ENCODE results near the gene NKX2-3. TPM values are rescaled to one million over a fixed set of nuclear protein-coding genes. Genes with fewer than 3 reads are reported as not detected.

NKX2-3 gene
- polyA plus RNA-seq, 2 of the 4 experiments (the other 2 are of a cell fraction), result not detected

DNA sequence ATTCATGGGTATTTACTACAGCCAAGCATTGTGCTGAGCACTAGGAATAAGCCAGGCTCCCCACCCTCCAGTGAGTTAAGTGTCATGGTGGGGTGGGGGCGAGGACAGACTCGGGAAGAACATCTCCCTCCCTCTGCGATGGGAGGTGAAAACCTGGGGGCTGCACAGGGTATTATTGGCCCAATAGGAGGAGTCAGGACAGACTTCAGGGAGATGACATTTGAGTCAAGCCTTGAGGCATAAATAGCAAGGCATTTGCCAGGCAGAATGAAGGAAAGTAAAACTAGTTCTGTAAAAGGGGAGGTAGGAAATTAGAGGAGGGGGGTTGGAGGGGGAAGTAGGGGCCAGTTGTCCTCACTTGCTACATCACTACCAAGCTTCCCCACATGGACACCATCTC, 18.9 kb downstream of the NKX2-3 start:
- ATAC-seq (no peak), FAIRE-seq (no peak), DNase-seq (ENCODE audit: low read depth in 1 of 2, low spot score in 1 of 2) (no peak)
- Histone ChIP-seq H3K9me3 (no peaks in the 10 kb centered on the region), H3K27ac (no peak overlapping the region), H3K4me1 (peaks cover 5% of the 10 kb centered on the region; the same call in 1 of the 3 replicates), H3K4me2 (no peak overlapping the region), H3K4me3 (no peak overlapping the region)
- POLR2A ChIA-PET, result no interaction called here
- TF ChIP-seq MAFK (IDR thresholded peaks at IDR 0.05; ENCODE audit: partially characterized antibody) (no peak), FOXS1 (CRISPR knock-in tag; IDR thresholded peaks at IDR 0.05) (no peak), MYC (IDR thresholded peaks at IDR 0.05; ENCODE audit: borderline replicate concordance, low read length) (no peak), CBX2 (IDR thresholded peaks at IDR 0.05; ENCODE audit: borderline replicate concordance, low read depth) (no peak), POLR2A (IDR thresholded peaks at IDR 0.05; ENCODE audit: low read length) (no peak), RCOR1 (IDR thresholded peaks at IDR 0.05; ENCODE audit: low read depth, low read length) (no peak), CHD2 (IDR thresholded peaks at IDR 0.05; ENCODE audit: low read length, partially characterized antibody) (no peak), GATA3 (IDR thresholded peaks at IDR 0.05; ENCODE audit: borderline replicate concordance) (no peak), JUNB (IDR thresholded peaks at IDR 0.05) (no peak), EHMT2 (IDR thresholded peaks at IDR 0.05; ENCODE audit: low read depth) (no peak), HOXB13 (CRISPR knock-in tag; IDR thresholded peaks at IDR 0.05; ENCODE audit: low read depth) (no peak), KDM1A (IDR thresholded peaks at IDR 0.05; ENCODE audit: low read depth) (no peak), PHF8 (IDR thresholded peaks at IDR 0.05; ENCODE audit: borderline replicate concordance, low read depth) (no peak), FOSL2 (IDR thresholded peaks at IDR 0.05) (no peak), FOSL2 (CRISPR knock-in tag; IDR thresholded peaks at IDR 0.05) (no peak)
- TF ChIP-seq, protein P1, sequence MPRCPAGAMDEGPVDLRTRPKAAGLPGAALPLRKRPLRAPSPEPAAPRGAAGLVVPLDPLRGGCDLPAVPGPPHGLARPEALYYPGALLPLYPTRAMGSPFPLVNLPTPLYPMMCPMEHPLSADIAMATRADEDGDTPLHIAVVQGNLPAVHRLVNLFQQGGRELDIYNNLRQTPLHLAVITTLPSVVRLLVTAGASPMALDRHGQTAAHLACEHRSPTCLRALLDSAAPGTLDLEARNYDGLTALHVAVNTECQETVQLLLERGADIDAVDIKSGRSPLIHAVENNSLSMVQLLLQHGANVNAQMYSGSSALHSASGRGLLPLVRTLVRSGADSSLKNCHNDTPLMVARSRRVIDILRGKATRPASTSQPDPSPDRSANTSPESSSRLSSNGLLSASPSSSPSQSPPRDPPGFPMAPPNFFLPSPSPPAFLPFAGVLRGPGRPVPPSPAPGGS (IDR thresholded peaks at IDR 0.05), result no peak
- TF ChIP-seq, protein P2, sequence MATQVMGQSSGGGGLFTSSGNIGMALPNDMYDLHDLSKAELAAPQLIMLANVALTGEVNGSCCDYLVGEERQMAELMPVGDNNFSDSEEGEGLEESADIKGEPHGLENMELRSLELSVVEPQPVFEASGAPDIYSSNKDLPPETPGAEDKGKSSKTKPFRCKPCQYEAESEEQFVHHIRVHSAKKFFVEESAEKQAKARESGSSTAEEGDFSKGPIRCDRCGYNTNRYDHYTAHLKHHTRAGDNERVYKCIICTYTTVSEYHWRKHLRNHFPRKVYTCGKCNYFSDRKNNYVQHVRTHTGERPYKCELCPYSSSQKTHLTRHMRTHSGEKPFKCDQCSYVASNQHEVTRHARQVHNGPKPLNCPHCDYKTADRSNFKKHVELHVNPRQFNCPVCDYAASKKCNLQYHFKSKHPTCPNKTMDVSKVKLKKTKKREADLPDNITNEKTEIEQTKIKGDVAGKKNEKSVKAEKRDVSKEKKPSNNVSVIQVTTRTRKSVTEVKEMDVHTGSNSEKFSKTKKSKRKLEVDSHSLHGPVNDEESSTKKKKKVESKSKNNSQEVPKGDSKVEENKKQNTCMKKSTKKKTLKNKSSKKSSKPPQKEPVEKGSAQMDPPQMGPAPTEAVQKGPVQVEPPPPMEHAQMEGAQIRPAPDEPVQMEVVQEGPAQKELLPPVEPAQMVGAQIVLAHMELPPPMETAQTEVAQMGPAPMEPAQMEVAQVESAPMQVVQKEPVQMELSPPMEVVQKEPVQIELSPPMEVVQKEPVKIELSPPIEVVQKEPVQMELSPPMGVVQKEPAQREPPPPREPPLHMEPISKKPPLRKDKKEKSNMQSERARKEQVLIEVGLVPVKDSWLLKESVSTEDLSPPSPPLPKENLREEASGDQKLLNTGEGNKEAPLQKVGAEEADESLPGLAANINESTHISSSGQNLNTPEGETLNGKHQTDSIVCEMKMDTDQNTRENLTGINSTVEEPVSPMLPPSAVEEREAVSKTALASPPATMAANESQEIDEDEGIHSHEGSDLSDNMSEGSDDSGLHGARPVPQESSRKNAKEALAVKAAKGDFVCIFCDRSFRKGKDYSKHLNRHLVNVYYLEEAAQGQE (IDR thresholded peaks at IDR 0.05), result no peak
- TF ChIP-seq, protein P3, sequence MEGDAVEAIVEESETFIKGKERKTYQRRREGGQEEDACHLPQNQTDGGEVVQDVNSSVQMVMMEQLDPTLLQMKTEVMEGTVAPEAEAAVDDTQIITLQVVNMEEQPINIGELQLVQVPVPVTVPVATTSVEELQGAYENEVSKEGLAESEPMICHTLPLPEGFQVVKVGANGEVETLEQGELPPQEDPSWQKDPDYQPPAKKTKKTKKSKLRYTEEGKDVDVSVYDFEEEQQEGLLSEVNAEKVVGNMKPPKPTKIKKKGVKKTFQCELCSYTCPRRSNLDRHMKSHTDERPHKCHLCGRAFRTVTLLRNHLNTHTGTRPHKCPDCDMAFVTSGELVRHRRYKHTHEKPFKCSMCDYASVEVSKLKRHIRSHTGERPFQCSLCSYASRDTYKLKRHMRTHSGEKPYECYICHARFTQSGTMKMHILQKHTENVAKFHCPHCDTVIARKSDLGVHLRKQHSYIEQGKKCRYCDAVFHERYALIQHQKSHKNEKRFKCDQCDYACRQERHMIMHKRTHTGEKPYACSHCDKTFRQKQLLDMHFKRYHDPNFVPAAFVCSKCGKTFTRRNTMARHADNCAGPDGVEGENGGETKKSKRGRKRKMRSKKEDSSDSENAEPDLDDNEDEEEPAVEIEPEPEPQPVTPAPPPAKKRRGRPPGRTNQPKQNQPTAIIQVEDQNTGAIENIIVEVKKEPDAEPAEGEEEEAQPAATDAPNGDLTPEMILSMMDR (IDR thresholded peaks at IDR 0.05), result no peak
- TF ChIP-seq, protein P4, sequence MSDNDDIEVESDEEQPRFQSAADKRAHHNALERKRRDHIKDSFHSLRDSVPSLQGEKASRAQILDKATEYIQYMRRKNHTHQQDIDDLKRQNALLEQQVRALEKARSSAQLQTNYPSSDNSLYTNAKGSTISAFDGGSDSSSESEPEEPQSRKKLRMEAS (IDR thresholded peaks at IDR 0.05), result no peak
- WGBS (ENCODE audit: missing lambda C conversion rate), result 13% methylated on average over 3 of the region's 3 CpGs
- CTCF ChIA-PET, result interaction anchor here (1.4 to 10.3 kb wide), 4 partner anchors 8 to 66 kb away, joined by 4 to 74 read pairs (median 6); no protein-coding TSS in a partner anchor

DNA sequence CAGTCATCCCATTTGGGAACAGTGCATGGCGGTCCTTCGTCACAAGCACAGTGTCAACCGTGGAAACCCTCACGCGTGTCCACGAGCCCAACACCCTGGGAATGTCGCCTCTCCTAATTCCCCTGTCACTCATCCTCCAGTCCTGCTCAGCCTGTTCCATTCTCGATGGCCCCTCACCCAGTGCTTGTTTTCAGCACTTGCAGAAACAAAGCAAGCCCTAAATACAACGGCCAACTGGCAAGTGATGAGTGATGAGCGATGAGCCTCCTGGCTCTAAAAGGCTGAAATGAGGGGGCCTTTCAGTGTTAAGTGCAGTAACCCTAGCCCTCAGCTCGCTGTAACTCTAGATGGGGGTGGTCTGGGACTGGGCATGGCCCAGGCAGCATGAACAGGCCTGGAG, 22.6 kb downstream of the NKX2-3 start:
- TF ChIP-seq, protein P4 (IDR thresholded peaks at IDR 0.05), result no peak
- TF ChIP-seq, protein P5, sequence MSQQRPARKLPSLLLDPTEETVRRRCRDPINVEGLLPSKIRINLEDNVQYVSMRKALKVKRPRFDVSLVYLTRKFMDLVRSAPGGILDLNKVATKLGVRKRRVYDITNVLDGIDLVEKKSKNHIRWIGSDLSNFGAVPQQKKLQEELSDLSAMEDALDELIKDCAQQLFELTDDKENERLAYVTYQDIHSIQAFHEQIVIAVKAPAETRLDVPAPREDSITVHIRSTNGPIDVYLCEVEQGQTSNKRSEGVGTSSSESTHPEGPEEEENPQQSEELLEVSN (IDR thresholded peaks at IDR 0.05; ENCODE audit: borderline replicate concordance, low read depth), result no peak
- no peak for TF ChIP-seq ZNF302 (CRISPR knock-in tag; IDR thresholded peaks at IDR 0.05)
- TF ChIP-seq MAZ (IDR thresholded peaks at IDR 0.05; ENCODE audit: borderline replicate concordance, low read depth, low read length), result no peak
- TF ChIP-seq, protein P6, sequence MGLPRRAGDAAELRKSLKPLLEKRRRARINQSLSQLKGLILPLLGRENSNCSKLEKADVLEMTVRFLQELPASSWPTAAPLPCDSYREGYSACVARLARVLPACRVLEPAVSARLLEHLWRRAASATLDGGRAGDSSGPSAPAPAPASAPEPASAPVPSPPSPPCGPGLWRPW (IDR thresholded peaks at IDR 0.05), result no peak
- TF ChIP-seq KDM5A (IDR thresholded peaks at IDR 0.05), result no peak
- no peak for TF ChIP-seq ZFP36 (IDR thresholded peaks at IDR 0.05; ENCODE audit: borderline replicate concordance, partially characterized antibody)
- TF ChIP-seq MYC (IDR thresholded peaks at IDR 0.05; ENCODE audit: borderline replicate concordance, low read length), result no peak
- TF ChIP-seq ZSCAN20 (CRISPR knock-in tag; IDR thresholded peaks at IDR 0.05), result no peak
- no peak for TF ChIP-seq BHLHE40 (IDR thresholded peaks at IDR 0.05; ENCODE audit: low read depth, low read length)
- TF ChIP-seq NPAS2 (CRISPR knock-in tag; IDR thresholded peaks at IDR 0.05; ENCODE audit: borderline replicate concordance), result no peak
- TF ChIP-seq, protein P7, sequence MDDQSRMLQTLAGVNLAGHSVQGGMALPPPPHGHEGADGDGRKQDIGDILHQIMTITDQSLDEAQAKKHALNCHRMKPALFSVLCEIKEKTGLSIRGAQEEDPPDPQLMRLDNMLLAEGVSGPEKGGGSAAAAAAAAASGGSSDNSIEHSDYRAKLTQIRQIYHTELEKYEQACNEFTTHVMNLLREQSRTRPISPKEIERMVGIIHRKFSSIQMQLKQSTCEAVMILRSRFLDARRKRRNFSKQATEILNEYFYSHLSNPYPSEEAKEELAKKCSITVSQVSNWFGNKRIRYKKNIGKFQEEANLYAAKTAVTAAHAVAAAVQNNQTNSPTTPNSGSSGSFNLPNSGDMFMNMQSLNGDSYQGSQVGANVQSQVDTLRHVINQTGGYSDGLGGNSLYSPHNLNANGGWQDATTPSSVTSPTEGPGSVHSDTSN (IDR thresholded peaks at IDR 0.05), result no peak
- TF ChIP-seq CHD4 (IDR thresholded peaks at IDR 0.05; ENCODE audit: borderline replicate concordance), result no peak
- no peak for TF ChIP-seq SREBF2 (IDR thresholded peaks at IDR 0.05)
- Histone ChIP-seq H3K4me1 (no peaks in the 10 kb centered on the region), H3K4me2 (no peak overlapping the region), H3K4me3 (no peak overlapping the region), H3K27ac (no peak overlapping the region), H3K9me3 (no peaks in the 10 kb centered on the region)
- FAIRE-seq (no peak), DNase-seq (ENCODE audit: low read depth in 1 of 2, low spot score in 1 of 2) (no peak), ATAC-seq (no peak)
- POLR2A ChIA-PET, result no interaction called here
- 70% methylated on average over 11 of the region's 11 CpGs for WGBS (ENCODE audit: missing lambda C conversion rate)
- CTCF ChIA-PET, result interaction anchor here (0.8 to 7.4 kb wide), 2 partner anchors 55 to 119 kb away, joined by 3 to 104 read pairs; no protein-coding TSS in a partner anchor

Data from A549 (cell line).